RWPE2 (cell line): ENCODE measurements around the gene SCUBE2.
"Not testable (repeated sequence)": the region's sequence is repeated elsewhere in the genome, so short reads cannot be mapped to it uniquely, and the experiment has no call there.

Experiments
- ATAC-seq: fragments of 200-7000 bp; cut with Tn5 transposase; 3 replicates; pipeline ENCODE4 v1.9.1; 2021; ENCODE audit warnings: low read depth
- DNase-seq: peaks from one replicate; pipeline ENCODE4 v3.0.0-alpha.2; 2020; ENCODE audit warnings: low spot score
- H3K27ac ChIP-seq: fragments of 450-650 bp; 2 replicates; pipeline ENCODE4 v1.5.1; 2017; ENCODE audit warnings: mild to moderate bottlenecking; ENCODE audit not compliant: poor library complexity, severe bottlenecking
- H3K27me3 ChIP-seq: fragments of 250-450 bp; sonication (Bioruptor Pico); 2 replicates; pipeline ENCODE4 v1.5.1; 2021; ENCODE audit warnings: mild to moderate bottlenecking, moderate library complexity; ENCODE audit not compliant: insufficient read depth, poor library complexity, severe bottlenecking
- H3K36me3 ChIP-seq: fragments of 250-450 bp; sonication (Bioruptor Pico); 2 replicates; pipeline ENCODE4 v1.5.1; 2020; ENCODE audit warnings: low read depth, mild to moderate bottlenecking, moderate library complexity
- H3K4me1 ChIP-seq: fragments of 250-450 bp; sonication (Bioruptor Pico); 2 replicates; pipeline ENCODE4 v1.5.1; 2021; ENCODE audit warnings: mild to moderate bottlenecking, moderate library complexity; ENCODE audit not compliant: insufficient read depth, poor library complexity, severe bottlenecking
- H3K4me3 ChIP-seq: fragments of 250-450 bp; sonication (Bioruptor Pico); 2 replicates; pipeline ENCODE4 v1.5.1; 2021; ENCODE audit warnings: mild to moderate bottlenecking, moderate library complexity; ENCODE audit not compliant: severe bottlenecking
- H3K9me3 ChIP-seq: fragments of 250-450 bp; sonication (Bioruptor Pico); 2 replicates; pipeline ENCODE4 v1.5.1; 2021; ENCODE audit warnings: mild to moderate bottlenecking, moderate library complexity; ENCODE audit not compliant: severe bottlenecking
- CTCF ChIP-seq: fragments of 450-650 bp; IDR thresholded peaks from one replicate; pipeline ENCODE4 v1.5.1; 2017; ENCODE audit warnings: mild to moderate bottlenecking, moderate library complexity; ENCODE audit not compliant: poor library complexity, severe bottlenecking

Gene SCUBE2

GRCh38 chr11:9104580-9104979 is 13.2 kb upstream of the SCUBE2 start:
- Histone ChIP-seq H3K9me3 (no peaks in the 10 kb centered on the region), H3K4me3 (no peak overlapping the region), H3K27ac (no peak overlapping the region), H3K27me3 (no peaks in the 10 kb centered on the region), H3K36me3 (no peaks in the 10 kb centered on the region), H3K4me1 (no peaks in the 10 kb centered on the region)
- no peak for TF ChIP-seq CTCF
- ATAC-seq: no peak
- no peak for DNase-seq

DNA sequence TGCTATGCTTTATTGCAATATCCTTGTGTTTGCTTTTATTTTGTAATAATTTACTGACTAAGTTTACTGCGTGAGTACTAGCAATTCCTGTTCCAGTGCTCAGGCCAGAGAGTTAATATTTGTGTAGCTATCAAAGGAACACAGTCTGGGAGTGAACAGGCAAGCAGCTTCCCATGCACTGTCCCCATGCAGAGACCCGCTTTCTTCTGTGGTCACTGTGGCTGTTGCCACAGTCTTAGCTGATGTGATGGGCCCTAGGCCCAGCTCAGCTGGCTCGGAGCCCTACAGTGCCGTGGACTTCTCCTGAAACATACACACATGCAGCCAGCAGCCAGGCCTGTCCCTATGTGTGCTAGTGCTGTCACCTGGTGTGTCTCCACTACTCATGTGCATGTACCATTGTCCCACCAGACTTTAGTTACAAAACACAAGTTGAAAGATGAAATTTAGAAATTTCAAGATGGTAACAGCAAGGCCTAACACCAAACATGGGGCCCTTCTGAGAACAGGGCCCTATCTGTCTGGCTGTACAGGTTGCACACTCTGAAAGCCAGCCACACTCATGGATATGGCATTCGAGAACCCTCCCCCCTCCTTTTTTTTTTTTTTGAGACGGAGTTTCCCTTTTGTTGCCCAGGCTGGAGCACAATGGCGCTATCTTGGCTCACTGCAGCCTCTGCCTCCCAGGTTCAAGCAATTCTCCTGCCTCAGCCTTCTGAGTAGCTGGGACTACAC is 12.3 kb upstream of the SCUBE2 start:
- Histone ChIP-seq H3K36me3 (no peaks in the 10 kb centered on the region), H3K9me3 (no peaks in the 10 kb centered on the region), H3K27me3 (no peaks in the 10 kb centered on the region), H3K4me3 (no peak overlapping the region), H3K27ac (no peak overlapping the region), H3K4me1 (no peaks in the 10 kb centered on the region)
- DNase-seq (no peak), ATAC-seq (no peak)
- TF ChIP-seq CTCF: no peak

DNA sequence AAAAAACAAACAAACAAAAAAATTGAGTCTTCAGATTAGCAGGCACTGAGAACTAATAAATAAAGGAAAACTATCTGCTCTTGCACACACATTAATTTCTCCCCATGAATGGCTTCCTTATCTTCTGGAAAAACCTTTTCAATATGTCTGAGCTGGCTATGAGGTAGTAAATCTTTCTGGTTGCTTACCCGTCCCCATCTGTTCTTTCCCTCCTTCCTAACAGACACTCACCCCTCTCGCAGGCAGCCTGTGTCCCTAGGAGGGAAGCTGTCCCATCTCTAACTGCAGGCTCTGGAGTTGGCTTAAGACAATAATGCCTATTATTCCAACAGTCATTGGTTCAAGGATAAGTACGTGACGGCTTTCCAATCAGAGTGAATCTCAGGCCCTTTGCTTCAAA is 8.2 kb upstream of the SCUBE2 start:
- TF ChIP-seq CTCF: no peak
- no peaks in the 10 kb centered on the region for H3K4me1 ChIP-seq
- no peaks in the 10 kb centered on the region for H3K36me3 ChIP-seq
- DNase-seq (no peak), ATAC-seq (no peak)
- H3K9me3 ChIP-seq: no peaks in the 10 kb centered on the region
- no peak overlapping the region for H3K4me3 ChIP-seq
- H3K27ac ChIP-seq: no peak overlapping the region
- no peaks in the 10 kb centered on the region for H3K27me3 ChIP-seq

- H3K4me1 ChIP-seq, H3K9me3 ChIP-seq, H3K27me3 ChIP-seq, ATAC-seq, H3K27ac ChIP-seq, H3K36me3 ChIP-seq, H3K4me3 ChIP-seq, DNase-seq: not testable (repeated sequence)
Measured at GRCh38 chr11:9098455-9098854, 7.1 kb upstream of the SCUBE2 start.

- H3K27ac ChIP-seq, H3K4me1 ChIP-seq, H3K4me3 ChIP-seq, DNase-seq, H3K36me3 ChIP-seq, H3K9me3 ChIP-seq, ATAC-seq, H3K27me3 ChIP-seq: not testable (repeated sequence)
Measured at GRCh38 chr11:9097186-9097943, 6.0 kb upstream of the SCUBE2 start.

- Histone ChIP-seq H3K27ac (no peak overlapping the region), H3K27me3 (peaks cover 6% of the 10 kb centered on the region), H3K36me3 (no peaks in the 10 kb centered on the region), H3K4me1 (no peaks in the 10 kb centered on the region), H3K9me3 (no peaks in the 10 kb centered on the region), H3K4me3 (no peak overlapping the region)
- DNase-seq (no peak), ATAC-seq (no peak)
- no peak for TF ChIP-seq CTCF
Measured at GRCh38 chr11:9096427-9096826, 5.0 kb upstream of the SCUBE2 start.
